K562 treated with DMSO at 1 percent for 4 hours (cell line): ENCODE data around the gene RBMS3. TPM values are rescaled to one million over a fixed set of nuclear protein-coding genes. Genes with fewer than 3 reads are reported as not detected.

Source experiments
- total RNA-seq: library from RNA; unstranded; fragments of 300-600 nt; gene quantifications from 2 replicates; pipeline ENCODE4 v1.2.3, GENCODE V29; 2022; ENCODE audit not compliant: insufficient read depth

RBMS3 gene
- total RNA-seq, result not detected in 2 replicates

DNA sequence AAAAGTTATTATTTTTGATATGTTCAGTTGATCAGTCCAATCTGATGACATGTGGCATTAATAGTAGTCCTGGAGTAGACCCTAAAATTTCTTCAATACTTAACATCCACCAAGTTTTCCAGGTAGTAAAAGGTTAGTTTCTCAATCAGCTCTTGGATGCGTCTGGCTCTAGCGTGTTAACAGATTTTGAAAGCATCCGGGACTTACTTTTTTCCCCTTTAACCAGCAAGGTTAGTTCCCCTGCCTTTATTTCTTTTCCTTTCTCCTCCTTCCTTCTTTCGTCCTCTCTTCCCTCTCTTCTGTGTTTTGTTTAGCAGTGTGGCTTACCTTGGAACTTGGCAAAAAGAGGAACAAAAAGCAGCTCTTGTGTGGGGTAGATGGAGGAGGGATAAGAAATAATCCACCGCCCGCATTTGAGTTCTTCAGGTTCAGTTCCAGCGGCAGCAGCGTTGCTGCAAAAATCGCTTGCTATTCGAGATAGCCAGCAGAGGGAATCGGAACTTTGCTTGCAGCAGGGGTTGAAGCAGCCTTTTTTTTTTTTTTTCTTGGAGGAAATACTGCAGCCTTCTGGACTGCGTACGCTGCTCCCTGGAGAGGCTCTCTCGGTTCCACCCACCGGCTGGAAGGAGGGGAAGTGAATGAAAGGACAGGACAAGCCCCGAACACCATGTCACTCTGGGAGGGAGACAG, at the start of gene RBMS3:
RBMS3 (plus strand) TSS at position 668 of the 690 bp plus-strand sequence.

